ENCODE measurements around the gene CACNA2D4. TPM values are rescaled to one million over a fixed set of nuclear protein-coding genes. Genes with fewer than 3 reads are reported as not detected.

The CACNA2D4 gene
- total RNA-seq, 1 donor from 2014 or later: 7.0 TPM

DNA sequence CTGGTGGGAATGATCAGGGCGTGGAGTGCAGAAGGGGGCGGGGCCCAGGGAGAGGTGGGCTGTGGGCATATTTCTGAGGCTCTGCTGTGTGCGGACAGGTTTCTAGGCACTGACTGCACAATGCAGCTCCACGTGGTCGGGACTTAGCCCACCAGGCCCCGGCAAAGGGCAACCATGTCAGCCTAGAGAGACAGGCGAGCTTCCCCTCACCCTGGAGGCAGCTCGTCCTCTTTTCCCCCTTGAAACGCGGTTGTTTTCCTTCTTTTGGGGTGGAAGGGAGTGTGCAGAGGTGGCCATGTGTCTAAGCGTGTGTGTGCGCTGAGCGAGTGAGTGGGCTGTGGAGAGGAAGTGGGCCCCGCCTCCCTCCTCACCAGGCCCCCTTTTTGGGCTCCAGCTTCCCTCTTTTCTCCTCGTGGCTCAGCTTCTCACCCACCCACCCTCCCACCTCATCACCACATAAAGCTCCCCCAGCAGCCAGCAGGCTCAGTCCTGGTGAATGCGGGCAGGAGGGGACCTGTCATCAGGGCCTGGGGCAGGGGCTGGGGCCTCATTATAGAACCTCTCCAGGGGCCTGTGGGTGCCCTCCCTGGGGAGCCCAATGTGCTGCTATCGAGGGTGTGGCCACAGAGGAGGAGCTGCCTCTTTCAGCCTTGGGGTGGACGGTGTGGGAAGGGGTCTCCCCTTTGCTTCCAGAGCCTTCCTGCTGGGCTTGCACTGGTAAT lies 76.1 kb downstream of the CACNA2D4 start:
- no peak for ATAC-seq
- TF ChIP-seq, protein P1, sequence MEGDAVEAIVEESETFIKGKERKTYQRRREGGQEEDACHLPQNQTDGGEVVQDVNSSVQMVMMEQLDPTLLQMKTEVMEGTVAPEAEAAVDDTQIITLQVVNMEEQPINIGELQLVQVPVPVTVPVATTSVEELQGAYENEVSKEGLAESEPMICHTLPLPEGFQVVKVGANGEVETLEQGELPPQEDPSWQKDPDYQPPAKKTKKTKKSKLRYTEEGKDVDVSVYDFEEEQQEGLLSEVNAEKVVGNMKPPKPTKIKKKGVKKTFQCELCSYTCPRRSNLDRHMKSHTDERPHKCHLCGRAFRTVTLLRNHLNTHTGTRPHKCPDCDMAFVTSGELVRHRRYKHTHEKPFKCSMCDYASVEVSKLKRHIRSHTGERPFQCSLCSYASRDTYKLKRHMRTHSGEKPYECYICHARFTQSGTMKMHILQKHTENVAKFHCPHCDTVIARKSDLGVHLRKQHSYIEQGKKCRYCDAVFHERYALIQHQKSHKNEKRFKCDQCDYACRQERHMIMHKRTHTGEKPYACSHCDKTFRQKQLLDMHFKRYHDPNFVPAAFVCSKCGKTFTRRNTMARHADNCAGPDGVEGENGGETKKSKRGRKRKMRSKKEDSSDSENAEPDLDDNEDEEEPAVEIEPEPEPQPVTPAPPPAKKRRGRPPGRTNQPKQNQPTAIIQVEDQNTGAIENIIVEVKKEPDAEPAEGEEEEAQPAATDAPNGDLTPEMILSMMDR (IDR thresholded peaks at IDR 0.05): no peak
- peaks cover 26% of the 10 kb centered on the region for H3K27me3 ChIP-seq (ENCODE audit: low read depth)
- no peak overlapping the region for H3K27ac ChIP-seq
- DNase-seq: peak; percentile 48
- H3K4me1 ChIP-seq: no peaks in the 10 kb centered on the region
- H3K9me3 ChIP-seq: no peaks in the 10 kb centered on the region
- intact Hi-C loops (cut with DNase I): no loop called here
- H3K4me3 ChIP-seq: no peak overlapping the region
- H3K36me3 ChIP-seq: no peaks in the 10 kb centered on the region

DNA sequence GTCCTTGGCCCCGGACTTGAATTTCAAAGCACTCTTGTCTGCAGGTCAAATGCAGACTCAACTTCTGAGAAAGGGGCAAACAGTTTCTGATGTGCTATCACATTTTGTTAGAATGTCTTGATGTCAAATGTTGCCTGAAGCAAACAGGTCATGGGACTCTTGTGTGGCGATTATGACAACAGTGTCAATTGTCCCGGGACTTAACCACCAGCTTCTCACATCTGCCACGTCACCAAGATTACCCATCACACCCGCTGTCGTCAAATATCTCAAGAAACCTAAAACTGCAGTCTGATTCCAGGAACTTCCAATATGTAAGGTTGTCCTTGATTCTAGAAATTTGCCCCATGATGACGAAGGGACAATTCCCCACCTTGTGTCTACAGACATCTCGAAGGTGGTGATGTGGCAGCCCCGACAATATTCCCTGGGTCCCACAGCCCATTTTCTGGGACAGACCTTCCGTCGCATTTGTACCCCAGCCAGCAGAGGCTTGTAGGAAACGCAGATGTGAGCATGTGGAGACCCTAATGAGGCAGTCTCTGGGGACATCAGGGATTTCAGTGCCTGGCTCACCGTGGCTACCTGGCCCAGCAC lies 76.8 kb downstream of the CACNA2D4 start:
- Histone ChIP-seq H3K9me3 (no peaks in the 10 kb centered on the region), H3K4me3 (no peak overlapping the region), H3K36me3 (no peaks in the 10 kb centered on the region), H3K27me3 (ENCODE audit: low read depth) (peaks cover 31% of the 10 kb centered on the region), H3K4me1 (no peaks in the 10 kb centered on the region), H3K27ac (no peak overlapping the region)
- ATAC-seq (no peak), DNase-seq (no peak)
- TF ChIP-seq, protein P1 (IDR thresholded peaks at IDR 0.05): no peak
- intact Hi-C loops (cut with DNase I): no loop called here

DNA sequence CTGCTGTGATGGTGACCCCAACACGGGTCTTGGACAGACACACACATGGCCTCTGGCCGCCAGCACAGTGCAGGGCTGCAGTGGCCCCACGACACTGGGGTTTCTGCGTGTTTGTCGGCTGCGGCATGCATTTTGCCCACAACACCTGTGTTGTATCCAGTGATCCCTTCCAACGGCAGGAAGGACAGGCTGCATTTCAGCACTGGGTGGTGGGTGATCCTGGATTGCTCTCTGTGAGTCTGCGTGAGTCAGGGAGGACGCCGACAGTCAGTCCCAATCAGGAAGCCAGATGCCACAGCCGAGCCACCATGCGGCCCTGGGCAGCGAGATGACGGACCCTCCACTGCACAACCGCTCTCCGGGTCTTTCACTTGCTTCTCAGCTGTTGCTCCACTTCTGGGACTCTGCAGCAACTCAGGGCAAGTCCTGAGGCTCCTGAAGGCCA lies 77.4 kb downstream of the CACNA2D4 start:
- H3K4me1 ChIP-seq: no peaks in the 10 kb centered on the region
- peaks cover 29% of the 10 kb centered on the region for H3K27me3 ChIP-seq (ENCODE audit: low read depth)
- peak; percentile 29 for DNase-seq
- TF ChIP-seq, protein P1 (IDR thresholded peaks at IDR 0.05): no peak
- H3K27ac ChIP-seq: no peak overlapping the region
- intact Hi-C loops (cut with DNase I): no loop called here
- no peaks in the 10 kb centered on the region for H3K9me3 ChIP-seq
- no peaks in the 10 kb centered on the region for H3K36me3 ChIP-seq
- no peak for ATAC-seq
- H3K4me3 ChIP-seq: no peak overlapping the region

DNA sequence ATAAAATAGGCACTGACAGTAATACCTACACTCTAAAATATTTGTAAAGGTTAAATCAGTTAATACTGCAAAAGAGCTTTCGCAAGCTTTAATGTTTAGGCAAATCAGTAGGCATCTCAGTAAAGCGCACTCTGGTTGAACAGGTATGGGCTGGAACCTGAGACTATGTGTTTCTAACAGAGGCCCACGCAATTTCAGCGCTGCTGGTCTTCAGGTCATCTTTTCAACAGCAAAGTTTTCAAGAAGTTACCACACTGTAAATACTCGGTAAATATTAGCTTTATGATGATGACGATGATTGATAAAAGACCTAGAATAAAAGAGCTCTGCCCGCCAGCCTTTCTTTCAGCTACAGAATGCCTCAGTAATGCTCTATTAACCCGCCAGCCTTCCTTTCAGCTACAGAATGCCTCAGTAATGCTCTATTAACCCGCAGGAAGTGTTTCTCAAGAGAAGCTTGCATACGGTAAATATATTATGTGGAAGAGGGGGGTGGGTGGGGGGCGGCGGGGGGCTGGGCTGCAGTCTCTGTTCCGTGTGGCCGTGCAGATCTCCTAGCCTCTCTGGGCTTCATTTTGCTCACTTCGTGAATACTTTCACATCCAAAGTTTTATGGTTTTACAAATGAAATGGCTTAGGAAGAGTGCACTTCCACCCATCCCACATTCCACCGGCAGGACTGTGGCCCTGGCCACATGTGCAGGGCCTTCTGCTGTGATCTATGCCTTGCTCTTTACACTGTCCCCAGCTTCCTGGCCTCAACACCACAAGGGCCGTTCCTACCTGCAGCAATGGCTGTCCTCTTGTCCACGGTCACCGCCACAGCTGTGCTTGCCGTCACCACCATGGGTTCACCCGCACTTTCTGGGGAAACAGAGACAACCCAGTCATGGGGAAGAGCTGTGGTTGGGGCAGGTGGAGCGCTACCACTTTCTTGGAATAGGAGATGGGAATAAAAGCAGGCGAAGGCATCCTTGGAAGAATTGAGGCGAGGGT lies 78.2 kb downstream of the CACNA2D4 start:
- ATAC-seq (no peak), DNase-seq (peak; percentile 29)
- Histone ChIP-seq H3K4me1 (no peaks in the 10 kb centered on the region), H3K27ac (no peak overlapping the region), H3K36me3 (no peaks in the 10 kb centered on the region), H3K27me3 (ENCODE audit: low read depth) (peaks cover 31% of the 10 kb centered on the region), H3K9me3 (no peaks in the 10 kb centered on the region), H3K4me3 (no peak overlapping the region)
- TF ChIP-seq, protein P1 (IDR thresholded peaks at IDR 0.05): no peak
- intact Hi-C loops (cut with DNase I): no loop called here

DNA sequence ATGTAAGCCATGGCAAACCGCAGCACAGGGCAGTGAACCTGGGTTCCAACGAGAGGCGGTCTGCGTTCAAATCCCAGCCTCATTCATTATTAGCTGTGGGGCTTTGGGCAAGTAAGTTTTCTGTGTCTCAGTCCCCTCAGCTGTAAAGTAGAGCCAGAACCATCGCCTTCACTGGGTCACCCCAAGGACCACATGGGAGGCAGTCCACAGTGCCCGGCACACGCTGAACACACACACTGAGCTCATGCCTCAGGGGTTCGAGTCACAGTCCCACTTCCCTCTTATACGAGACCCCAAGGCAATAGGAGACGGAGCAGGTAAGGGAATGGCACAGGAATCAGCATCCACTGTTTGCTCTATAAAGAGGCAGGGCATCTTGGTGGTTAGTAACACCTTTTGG lies 79.0 kb downstream of the CACNA2D4 start:
- ATAC-seq: no peak

More for the DNA sequence above, 79.0 kb downstream of the CACNA2D4 start:
- DNase-seq: peak; percentile 16
- Histone ChIP-seq H3K27me3 (ENCODE audit: low read depth) (peaks cover 31% of the 10 kb centered on the region), H3K4me1 (no peaks in the 10 kb centered on the region), H3K9me3 (no peaks in the 10 kb centered on the region), H3K27ac (no peak overlapping the region), H3K36me3 (no peaks in the 10 kb centered on the region), H3K4me3 (no peak overlapping the region)
- intact Hi-C loops (cut with DNase I): no loop called here
- TF ChIP-seq, protein P1 (IDR thresholded peaks at IDR 0.05): no peak
